ENCODE results near the gene CLEC20A. TPM values are rescaled to one million over a fixed set of nuclear protein-coding genes. Genes with fewer than 3 reads are reported as not detected.

CLEC20A gene
- total and polyA plus RNA-seq, 2 donors from 2014 or later: 0.47 TPM; not detected in 1

DNA sequence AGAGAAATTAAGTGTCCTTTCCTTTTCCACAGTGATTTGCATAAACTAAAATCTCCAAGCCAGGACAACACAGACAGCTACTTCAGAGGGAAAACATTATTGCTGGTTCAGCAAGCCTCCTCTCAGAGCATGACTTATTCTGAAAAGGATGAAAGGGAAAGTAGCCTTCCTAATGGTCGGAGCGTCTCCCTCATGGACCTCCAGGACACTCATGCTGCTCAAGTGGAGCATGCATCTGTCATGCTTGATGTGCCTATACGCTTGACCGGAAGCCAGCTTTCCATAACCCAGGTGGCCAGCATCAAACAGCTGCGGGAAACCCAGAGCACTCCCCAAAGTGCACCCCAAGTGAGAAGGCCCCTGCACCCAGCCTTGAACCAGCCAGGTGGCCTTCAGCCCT is 39.1 kb downstream of the CLEC20A start:
- no peaks in the 10 kb centered on the region for H3K27me3 ChIP-seq (ENCODE audit: control insufficient read depth, insufficient read depth, low read length)
- no peak overlapping the region for H3K9ac ChIP-seq (ENCODE audit: low read length in 3 of 3)
- H3K27ac ChIP-seq (ENCODE audit: low read depth in 2 of 2, low read length in 2 of 2): no peak overlapping the region
- DNase-seq (no peak), FAIRE-seq (no peak)
- intact Hi-C loops (cut with DNase I): no loop called here
- H3K9me3 ChIP-seq (ENCODE audit: control insufficient read depth in 2 of 3, insufficient read depth in 1 of 3, low read length in 3 of 3): no peaks in the 10 kb centered on the region
- H3K4me3 ChIP-seq (ENCODE audit: low read length in 3 of 3): no peak overlapping the region
- H3K36me3 ChIP-seq (ENCODE audit: control insufficient read depth in 2 of 3, insufficient read depth in 3 of 3, low read length in 3 of 3): peaks cover 0 to 3% (median 0%) of the 10 kb centered on the region in 3 donors
- H3K4me1 ChIP-seq (ENCODE audit: control insufficient read depth in 2 of 3, insufficient read depth in 2 of 3, low read depth in 1 of 3, low read length in 3 of 3): no peaks in the 10 kb centered on the region
- TF ChIP-seq, protein P1, sequence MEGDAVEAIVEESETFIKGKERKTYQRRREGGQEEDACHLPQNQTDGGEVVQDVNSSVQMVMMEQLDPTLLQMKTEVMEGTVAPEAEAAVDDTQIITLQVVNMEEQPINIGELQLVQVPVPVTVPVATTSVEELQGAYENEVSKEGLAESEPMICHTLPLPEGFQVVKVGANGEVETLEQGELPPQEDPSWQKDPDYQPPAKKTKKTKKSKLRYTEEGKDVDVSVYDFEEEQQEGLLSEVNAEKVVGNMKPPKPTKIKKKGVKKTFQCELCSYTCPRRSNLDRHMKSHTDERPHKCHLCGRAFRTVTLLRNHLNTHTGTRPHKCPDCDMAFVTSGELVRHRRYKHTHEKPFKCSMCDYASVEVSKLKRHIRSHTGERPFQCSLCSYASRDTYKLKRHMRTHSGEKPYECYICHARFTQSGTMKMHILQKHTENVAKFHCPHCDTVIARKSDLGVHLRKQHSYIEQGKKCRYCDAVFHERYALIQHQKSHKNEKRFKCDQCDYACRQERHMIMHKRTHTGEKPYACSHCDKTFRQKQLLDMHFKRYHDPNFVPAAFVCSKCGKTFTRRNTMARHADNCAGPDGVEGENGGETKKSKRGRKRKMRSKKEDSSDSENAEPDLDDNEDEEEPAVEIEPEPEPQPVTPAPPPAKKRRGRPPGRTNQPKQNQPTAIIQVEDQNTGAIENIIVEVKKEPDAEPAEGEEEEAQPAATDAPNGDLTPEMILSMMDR (IDR thresholded peaks at IDR 0.05; ENCODE audit: borderline replicate concordance, extremely low read depth, insufficient read depth): no peak

DNA sequence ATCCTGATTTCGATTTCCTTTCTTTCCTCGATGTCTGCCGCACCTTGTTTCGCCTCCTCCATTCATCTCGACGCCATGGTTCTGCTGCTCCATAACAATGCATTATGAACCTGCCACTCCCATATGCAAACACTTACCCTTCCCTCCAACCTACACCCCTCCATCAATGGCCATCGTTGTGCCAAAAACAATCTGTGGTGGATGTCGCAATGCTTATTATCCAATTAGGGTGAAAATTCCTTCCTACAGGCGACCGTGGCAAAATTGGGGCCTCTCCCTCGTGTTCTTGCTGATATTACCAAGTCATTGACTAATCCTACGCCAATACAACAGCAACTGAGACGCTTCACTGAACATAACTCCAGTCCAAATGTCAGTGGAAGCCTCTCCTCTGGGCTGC is 40.3 kb downstream of the CLEC20A start:
- H3K36me3 ChIP-seq (ENCODE audit: control insufficient read depth in 2 of 3, insufficient read depth in 3 of 3, low read length in 3 of 3): peaks cover 0 to 5% (median 3%) of the 10 kb centered on the region in 3 donors
- TF ChIP-seq, protein P1 (IDR thresholded peaks at IDR 0.05; ENCODE audit: borderline replicate concordance, extremely low read depth, insufficient read depth): no peak
- no peak overlapping the region for H3K9ac ChIP-seq (ENCODE audit: low read length in 3 of 3)
- H3K4me3 ChIP-seq (ENCODE audit: low read length in 3 of 3): no peak overlapping the region
- no peaks in the 10 kb centered on the region for H3K4me1 ChIP-seq (ENCODE audit: control insufficient read depth in 2 of 3, insufficient read depth in 2 of 3, low read depth in 1 of 3, low read length in 3 of 3)
- intact Hi-C loops (cut with DNase I): no loop called here
- FAIRE-seq (no peak), DNase-seq (no peak)
- no peaks in the 10 kb centered on the region for H3K27me3 ChIP-seq (ENCODE audit: control insufficient read depth, insufficient read depth, low read length)
- H3K9me3 ChIP-seq (ENCODE audit: control insufficient read depth in 2 of 3, insufficient read depth in 1 of 3, low read length in 3 of 3): no peaks in the 10 kb centered on the region
- H3K27ac ChIP-seq (ENCODE audit: low read depth in 2 of 2, low read length in 2 of 2): no peak overlapping the region

DNA sequence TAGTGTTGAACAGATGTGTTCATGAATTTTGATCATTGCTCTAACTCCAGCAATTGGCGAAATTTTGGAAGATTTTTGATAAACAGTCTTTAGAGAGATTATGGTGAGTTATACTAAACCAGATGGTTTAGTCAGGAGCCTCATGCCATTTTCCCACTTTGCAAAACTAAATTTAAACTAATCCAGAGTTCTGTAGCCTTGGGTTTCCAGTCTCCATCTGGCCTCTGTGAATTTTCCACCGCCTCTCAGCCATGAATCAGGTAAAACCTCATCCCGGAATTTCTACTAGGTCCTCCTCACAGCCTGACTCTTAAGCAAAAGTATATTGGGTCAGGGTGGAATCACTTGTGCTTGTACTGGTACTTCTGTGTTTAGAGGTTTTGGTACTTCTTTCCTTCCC is 44.8 kb downstream of the CLEC20A start:
- no peak overlapping the region for H3K9ac ChIP-seq (ENCODE audit: low read length in 3 of 3)
- DNase-seq (no peak), FAIRE-seq (no peak)
- intact Hi-C loops (cut with DNase I): no loop called here
- H3K27ac ChIP-seq (ENCODE audit: low read depth in 2 of 2, low read length in 2 of 2): no peak overlapping the region
- TF ChIP-seq, protein P1 (IDR thresholded peaks at IDR 0.05; ENCODE audit: borderline replicate concordance, extremely low read depth, insufficient read depth): no peak
- H3K27me3 ChIP-seq (ENCODE audit: control insufficient read depth, insufficient read depth, low read length): no peaks in the 10 kb centered on the region
- no peaks in the 10 kb centered on the region for H3K4me1 ChIP-seq (ENCODE audit: control insufficient read depth in 2 of 3, insufficient read depth in 2 of 3, low read depth in 1 of 3, low read length in 3 of 3)
- no peak overlapping the region for H3K4me3 ChIP-seq (ENCODE audit: low read length in 3 of 3)
- peaks cover 0 to 3% (median 2%) of the 10 kb centered on the region in 3 donors for H3K36me3 ChIP-seq (ENCODE audit: control insufficient read depth in 2 of 3, insufficient read depth in 3 of 3, low read length in 3 of 3)
- no peaks in the 10 kb centered on the region for H3K9me3 ChIP-seq (ENCODE audit: control insufficient read depth in 2 of 3, insufficient read depth in 1 of 3, low read length in 3 of 3)

DNA sequence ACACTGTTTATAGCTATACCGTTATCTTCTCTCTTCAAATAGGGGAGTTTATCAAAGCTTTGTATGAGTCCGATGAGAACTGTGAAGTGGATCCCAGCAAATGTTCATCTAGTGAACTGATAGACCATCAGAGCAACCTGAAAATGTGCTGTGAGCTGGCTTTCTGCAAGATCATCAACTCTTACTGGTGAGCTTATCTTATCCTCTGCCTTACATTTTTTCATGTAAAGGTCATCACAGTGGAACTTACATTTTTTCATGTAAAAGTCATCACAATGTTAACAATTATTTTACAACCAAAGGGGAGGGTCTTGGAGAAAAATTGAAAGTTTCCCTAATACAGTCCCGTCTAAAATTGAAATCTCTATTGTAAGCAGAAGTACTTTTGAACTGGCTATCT is 45.2 kb downstream of the CLEC20A start:
- H3K9me3 ChIP-seq (ENCODE audit: control insufficient read depth in 2 of 3, insufficient read depth in 1 of 3, low read length in 3 of 3): no peaks in the 10 kb centered on the region
- no peak overlapping the region for H3K9ac ChIP-seq (ENCODE audit: low read length in 3 of 3)
- intact Hi-C loops (cut with DNase I): no loop called here
- no peak overlapping the region for H3K27ac ChIP-seq (ENCODE audit: low read depth in 2 of 2, low read length in 2 of 2)
- no peaks in the 10 kb centered on the region for H3K4me1 ChIP-seq (ENCODE audit: control insufficient read depth in 2 of 3, insufficient read depth in 2 of 3, low read depth in 1 of 3, low read length in 3 of 3)
- H3K4me3 ChIP-seq (ENCODE audit: low read length in 3 of 3): no peak overlapping the region
- FAIRE-seq (no peak), DNase-seq (no peak)
- H3K36me3 ChIP-seq (ENCODE audit: control insufficient read depth in 2 of 3, insufficient read depth in 3 of 3, low read length in 3 of 3): peaks cover 0 to 3% (median 2%) of the 10 kb centered on the region in 3 donors
- TF ChIP-seq, protein P1 (IDR thresholded peaks at IDR 0.05; ENCODE audit: borderline replicate concordance, extremely low read depth, insufficient read depth): no peak
- no peaks in the 10 kb centered on the region for H3K27me3 ChIP-seq (ENCODE audit: control insufficient read depth, insufficient read depth, low read length)

Data from kidney (tissue), 14 donors.